ENCODE data around the gene NLGN1. TPM values are rescaled to one million over a fixed set of nuclear protein-coding genes. Genes with fewer than 3 reads are reported as not detected.

The NLGN1 gene
- polyA plus RNA-seq, 4 donors: 0.92 to 1.8 TPM; not detected in 2

- Histone ChIP-seq H3K36me3 (ENCODE audit: control insufficient read depth in 3 of 3, insufficient read depth in 2 of 3, low read depth in 1 of 3, low read length in 3 of 3) (no peaks in the 10 kb centered on the region), H3K4me3 (ENCODE audit: low read depth in 1 of 3, low read length in 3 of 3) (no peak overlapping the region), H3K27ac (ENCODE audit: low read depth in 1 of 3, low read length in 2 of 3) (no peak overlapping the region), H3K27me3 (ENCODE audit: control insufficient read depth in 3 of 3, insufficient read depth in 3 of 3, low read length in 3 of 3) (no peaks in the 10 kb centered on the region), H3K9me3 (ENCODE audit: control insufficient read depth in 2 of 2, insufficient read depth in 1 of 2, low read depth in 1 of 2, low read length in 1 of 2) (no peaks in the 10 kb centered on the region), H3K4me1 (ENCODE audit: control insufficient read depth in 3 of 3, insufficient read depth in 2 of 3, low read depth in 1 of 3, low read length in 2 of 3) (no peaks in the 10 kb centered on the region)
- WGBS, 3 donors: 53 to 73% (median 55%) methylated on average over 1 of the region's 1 CpG
- FAIRE-seq: peak; percentile 83
- DNase-seq: no peak
These were observed 426.4 kb downstream of the NLGN1 start for GRCh38 chr3:173823911-173824460.

- H3K4me1 ChIP-seq (ENCODE audit: control insufficient read depth in 3 of 3, insufficient read depth in 2 of 3, low read depth in 1 of 3, low read length in 2 of 3): no peaks in the 10 kb centered on the region
- no peaks in the 10 kb centered on the region for H3K27me3 ChIP-seq (ENCODE audit: control insufficient read depth in 3 of 3, insufficient read depth in 3 of 3, low read length in 3 of 3)
- no peaks in the 10 kb centered on the region for H3K36me3 ChIP-seq (ENCODE audit: control insufficient read depth in 3 of 3, insufficient read depth in 2 of 3, low read depth in 1 of 3, low read length in 3 of 3)
- WGBS, 3 donors: 39 to 76% (median 39%) methylated on average over 1 of the region's 1 CpG
- DNase-seq (no peak), FAIRE-seq (no peak)
- H3K27ac ChIP-seq (ENCODE audit: low read depth in 1 of 3, low read length in 2 of 3): no peak overlapping the region
- no peak overlapping the region for H3K4me3 ChIP-seq (ENCODE audit: low read depth in 1 of 3, low read length in 3 of 3)
- no peaks in the 10 kb centered on the region for H3K9me3 ChIP-seq (ENCODE audit: control insufficient read depth in 2 of 2, insufficient read depth in 1 of 2, low read depth in 1 of 2, low read length in 1 of 2)
These were observed 428.2 kb downstream of the NLGN1 start for GRCh38 chr3:173825730-173826129.

- H3K4me1 ChIP-seq (ENCODE audit: control insufficient read depth in 3 of 3, insufficient read depth in 2 of 3, low read depth in 1 of 3, low read length in 2 of 3): no peaks in the 10 kb centered on the region
- no peak overlapping the region for H3K27ac ChIP-seq (ENCODE audit: low read depth in 1 of 3, low read length in 2 of 3)
- no peaks in the 10 kb centered on the region for H3K36me3 ChIP-seq (ENCODE audit: control insufficient read depth in 3 of 3, insufficient read depth in 2 of 3, low read depth in 1 of 3, low read length in 3 of 3)
- no peak for FAIRE-seq
- H3K4me3 ChIP-seq (ENCODE audit: low read depth in 1 of 3, low read length in 3 of 3): no peak overlapping the region
- H3K9me3 ChIP-seq (ENCODE audit: control insufficient read depth in 2 of 2, insufficient read depth in 1 of 2, low read depth in 1 of 2, low read length in 1 of 2): no peaks in the 10 kb centered on the region
- WGBS, 3 donors: 58 to 60% (median 59%) methylated on average over 6 of the region's 6 CpGs
- no peaks in the 10 kb centered on the region for H3K27me3 ChIP-seq (ENCODE audit: control insufficient read depth in 3 of 3, insufficient read depth in 3 of 3, low read length in 3 of 3)
- no peak for DNase-seq
These were observed 428.9 kb downstream of the NLGN1 start for GRCh38 chr3:173826416-173826815.

- no peak for FAIRE-seq
- 26 to 32% (median 31%) methylated on average over 3 of the region's 3 CpGs for WGBS, 3 donors
- no peak overlapping the region for H3K27ac ChIP-seq (ENCODE audit: low read depth in 1 of 3, low read length in 2 of 3)
- H3K4me1 ChIP-seq (ENCODE audit: control insufficient read depth in 3 of 3, insufficient read depth in 2 of 3, low read depth in 1 of 3, low read length in 2 of 3): no peaks in the 10 kb centered on the region
- H3K27me3 ChIP-seq (ENCODE audit: control insufficient read depth in 3 of 3, insufficient read depth in 3 of 3, low read length in 3 of 3): no peaks in the 10 kb centered on the region
- no peaks in the 10 kb centered on the region for H3K36me3 ChIP-seq (ENCODE audit: control insufficient read depth in 3 of 3, insufficient read depth in 2 of 3, low read depth in 1 of 3, low read length in 3 of 3)
- H3K9me3 ChIP-seq (ENCODE audit: control insufficient read depth in 2 of 2, insufficient read depth in 1 of 2, low read depth in 1 of 2, low read length in 1 of 2): no peaks in the 10 kb centered on the region
- no peak overlapping the region for H3K4me3 ChIP-seq (ENCODE audit: low read depth in 1 of 3, low read length in 3 of 3)
- no peak for DNase-seq
These were observed 429.5 kb downstream of the NLGN1 start for GRCh38 chr3:173826901-173827609.

GRCh38 chr3:173838644-173839043, 441.1 kb downstream of the NLGN1 start:
- Histone ChIP-seq H3K4me3 (ENCODE audit: low read depth in 1 of 3, low read length in 3 of 3) (no peak overlapping the region), H3K4me1 (ENCODE audit: control insufficient read depth in 3 of 3, insufficient read depth in 2 of 3, low read depth in 1 of 3, low read length in 2 of 3) (no peaks in the 10 kb centered on the region), H3K9me3 (ENCODE audit: control insufficient read depth in 2 of 2, insufficient read depth in 1 of 2, low read depth in 1 of 2, low read length in 1 of 2) (no peaks in the 10 kb centered on the region), H3K27ac (ENCODE audit: low read depth in 1 of 3, low read length in 2 of 3) (no peak overlapping the region), H3K27me3 (ENCODE audit: control insufficient read depth in 3 of 3, insufficient read depth in 3 of 3, low read length in 3 of 3) (no peaks in the 10 kb centered on the region), H3K36me3 (ENCODE audit: control insufficient read depth in 3 of 3, insufficient read depth in 2 of 3, low read depth in 1 of 3, low read length in 3 of 3) (no peaks in the 10 kb centered on the region)
- no peak for DNase-seq
- FAIRE-seq: no peak
- WGBS, 3 donors: 73 to 78% (median 77%) methylated on average over 4 of the region's 4 CpGs

GRCh38 chr3:173839859-173840258, 442.3 kb downstream of the NLGN1 start:
- H3K27ac ChIP-seq (ENCODE audit: low read depth in 1 of 3, low read length in 2 of 3): no peak overlapping the region
- no peaks in the 10 kb centered on the region for H3K9me3 ChIP-seq (ENCODE audit: control insufficient read depth in 2 of 2, insufficient read depth in 1 of 2, low read depth in 1 of 2, low read length in 1 of 2)
- no peaks in the 10 kb centered on the region for H3K36me3 ChIP-seq (ENCODE audit: control insufficient read depth in 3 of 3, insufficient read depth in 2 of 3, low read depth in 1 of 3, low read length in 3 of 3)
- no peak overlapping the region for H3K4me3 ChIP-seq (ENCODE audit: low read depth in 1 of 3, low read length in 3 of 3)
- H3K4me1 ChIP-seq (ENCODE audit: control insufficient read depth in 3 of 3, insufficient read depth in 2 of 3, low read depth in 1 of 3, low read length in 2 of 3): no peaks in the 10 kb centered on the region
- FAIRE-seq (no peak), DNase-seq (no peak)
- 60 to 66% (median 63%) methylated on average over 3 of the region's 3 CpGs for WGBS, 3 donors
- H3K27me3 ChIP-seq (ENCODE audit: control insufficient read depth in 3 of 3, insufficient read depth in 3 of 3, low read length in 3 of 3): no peaks in the 10 kb centered on the region

- no peaks in the 10 kb centered on the region for H3K36me3 ChIP-seq (ENCODE audit: control insufficient read depth in 3 of 3, insufficient read depth in 2 of 3, low read depth in 1 of 3, low read length in 3 of 3)
- WGBS, 3 donors: 43 to 69% (median 55%) methylated on average over 1 of the region's 1 CpG
These were observed 443.8 kb downstream of the NLGN1 start for GRCh38 chr3:173841334-173841733.

GRCh38 chr3:173843060-173843459, 445.5 kb downstream of the NLGN1 start:
- Histone ChIP-seq H3K9me3 (ENCODE audit: control insufficient read depth in 2 of 2, insufficient read depth in 1 of 2, low read depth in 1 of 2, low read length in 1 of 2) (no peaks in the 10 kb centered on the region), H3K27me3 (ENCODE audit: control insufficient read depth in 3 of 3, insufficient read depth in 3 of 3, low read length in 3 of 3) (no peaks in the 10 kb centered on the region), H3K4me1 (ENCODE audit: control insufficient read depth in 3 of 3, insufficient read depth in 2 of 3, low read depth in 1 of 3, low read length in 2 of 3) (no peaks in the 10 kb centered on the region), H3K27ac (ENCODE audit: low read depth in 1 of 3, low read length in 2 of 3) (no peak overlapping the region), H3K36me3 (ENCODE audit: control insufficient read depth in 3 of 3, insufficient read depth in 2 of 3, low read depth in 1 of 3, low read length in 3 of 3) (no peaks in the 10 kb centered on the region), H3K4me3 (ENCODE audit: low read depth in 1 of 3, low read length in 3 of 3) (no peak overlapping the region)
- WGBS, 3 donors: 66 to 77% (median 71%) methylated on average over 3 of the region's 3 CpGs
- DNase-seq (no peak), FAIRE-seq (no peak)

More at GRCh38 chr3:173841334-173841733, 443.8 kb downstream of the NLGN1 start:
- FAIRE-seq: no peak
- DNase-seq: no peak
- Histone ChIP-seq H3K9me3 (ENCODE audit: control insufficient read depth in 2 of 2, insufficient read depth in 1 of 2, low read depth in 1 of 2, low read length in 1 of 2) (no peaks in the 10 kb centered on the region), H3K27ac (ENCODE audit: low read depth in 1 of 3, low read length in 2 of 3) (no peak overlapping the region), H3K4me1 (ENCODE audit: control insufficient read depth in 3 of 3, insufficient read depth in 2 of 3, low read depth in 1 of 3, low read length in 2 of 3) (no peaks in the 10 kb centered on the region), H3K27me3 (ENCODE audit: control insufficient read depth in 3 of 3, insufficient read depth in 3 of 3, low read length in 3 of 3) (no peaks in the 10 kb centered on the region), H3K4me3 (ENCODE audit: low read depth in 1 of 3, low read length in 3 of 3) (no peak overlapping the region)

- FAIRE-seq (no peak), DNase-seq (no peak)
- Histone ChIP-seq H3K4me1 (ENCODE audit: control insufficient read depth in 3 of 3, insufficient read depth in 2 of 3, low read depth in 1 of 3, low read length in 2 of 3) (no peaks in the 10 kb centered on the region), H3K27ac (ENCODE audit: low read depth in 1 of 3, low read length in 2 of 3) (no peak overlapping the region), H3K9me3 (ENCODE audit: control insufficient read depth in 2 of 2, insufficient read depth in 1 of 2, low read depth in 1 of 2, low read length in 1 of 2) (no peaks in the 10 kb centered on the region), H3K4me3 (ENCODE audit: low read depth in 1 of 3, low read length in 3 of 3) (no peak overlapping the region), H3K27me3 (ENCODE audit: control insufficient read depth in 3 of 3, insufficient read depth in 3 of 3, low read length in 3 of 3) (no peaks in the 10 kb centered on the region), H3K36me3 (ENCODE audit: control insufficient read depth in 3 of 3, insufficient read depth in 2 of 3, low read depth in 1 of 3, low read length in 3 of 3) (no peaks in the 10 kb centered on the region)
- 51 to 82% (median 61%) methylated on average over 2 of the region's 2 CpGs for WGBS, 3 donors
These were observed 449.0 kb downstream of the NLGN1 start for GRCh38 chr3:173846584-173846983.
